CD4-positive, alpha-beta T cell treated with Interleukin-10 for 1 hour (primary cell): ENCODE measurements around the gene CALU.

Experiments
- DNase-seq: peaks from one replicate; pipeline ENCODE4 v3.0.0-alpha.2; 2020

The CALU gene

GRCh38 chr7:128815289-128815942, 76.3 kb downstream of the CALU start:
- DNase-seq, result no peak

GRCh38 chr7:128818694-128819093, 79.5 kb downstream of the CALU start:
- no peak for DNase-seq
